Measurements from ENCODE around the gene XKR7. TPM values are rescaled to one million over a fixed set of nuclear protein-coding genes. Genes with fewer than 3 reads are reported as not detected.

Gene XKR7
- total and polyA plus RNA-seq, 2 donors (not counting 1 experiment from before 2014, with no cell fraction given) = 0.05 to 0.12 TPM

GRCh38 chr20:32052090-32052777 lies 84.3 kb downstream of the XKR7 start, which contains the start of gene HCK:
Gene HCK, plus strand, starts transcription at chr20:32052242.
- no peaks in the 10 kb centered on the region for H3K9me3 ChIP-seq (ENCODE audit: control extremely low read depth in 1 of 3, control insufficient read depth in 2 of 3, insufficient read depth in 1 of 3, low read length in 2 of 3)
- DNase-seq (peak; percentile 54), ATAC-seq (ENCODE audit: low read depth) (peak; percentile 44)
- peaks cover 6% of the 10 kb centered on the region for H3K79me2 ChIP-seq (ENCODE audit: control insufficient read depth, insufficient read depth, low read length)
- CTCF ChIA-PET = interaction anchor here (1.2 to 4.5 kb wide), 5 partner anchors 11 to 38 kb away, joined by 3 to 27 read pairs (median 16); no protein-coding TSS in a partner anchor
- peak within 1 kb of the TSS; percentile 87 for H3K9ac ChIP-seq (ENCODE audit: low read length)
- TF ChIP-seq CTCF (IDR thresholded peaks at IDR 0.05) = no peak
- TF ChIP-seq EZH2 (IDR thresholded peaks at IDR 0.05; ENCODE audit: borderline replicate concordance, insufficient read depth, low read depth, low read length, poor library complexity, severe bottlenecking) = no peak
- Mint-ChIP-seq H3K4me1 (peaks cover 45% of the 10 kb centered on the region), H3K4me3 (peak within 1 kb of the TSS; percentile 90), H3K27me3 (no peaks in the 10 kb centered on the region), H3K27ac (peak within 1 kb of the TSS; percentile 90), H3K9me3 (ENCODE audit: insufficient read depth) (no peaks in the 10 kb centered on the region)
- H3K4me1 ChIP-seq (ENCODE audit: control insufficient read depth in 2 of 2, insufficient read depth in 2 of 2, low read length in 2 of 2) = peaks cover 33 to 55% of the 10 kb centered on the region in 2 donors
- intact Hi-C loops (cut with micrococcal nuclease) = loop anchor here (1.0 kb wide), 1 partner anchor 12 kb away; no protein-coding TSS in a partner anchor
- POLR2A ChIA-PET = interaction anchor here (0.6 to 2.5 kb wide), 4 partner anchors 9 to 319 kb away, joined by 3 to 25 read pairs (median 3); no protein-coding TSS in a partner anchor
- peak within 1 kb of the TSS; percentile 35 to 93 (median 77) for H3K4me3 ChIP-seq (ENCODE audit: control extremely low read depth in 1 of 5, extremely low read depth in 1 of 5, insufficient read depth in 1 of 5, low read depth in 2 of 5, low read length in 4 of 5)
- no peaks in the 10 kb centered on the region for H4K20me1 ChIP-seq (ENCODE audit: control insufficient read depth, insufficient read depth, low read length, poor library complexity, severe bottlenecking)
- peak within 1 kb of the TSS; percentile 76 to 82 for H3K27ac ChIP-seq (ENCODE audit: low read length in 2 of 2)
- peak within 1 kb of the TSS; percentile 79 for H2AFZ ChIP-seq (ENCODE audit: insufficient read depth, low read depth, low read length, poor library complexity, severe bottlenecking)
- H3K36me3 ChIP-seq (replicated peaks in 1 of 2; ENCODE audit: control extremely low read depth in 1 of 2, control insufficient read depth in 1 of 2, extremely low read depth in 1 of 2, insufficient read depth in 2 of 2, low read length in 1 of 2) = peaks cover 0 to 5% of the 10 kb centered on the region in 2 experiments
- WGBS (ENCODE audit: insufficient coverage) = under 1% methylated on average over 56 of the region's 58 CpGs
- peaks cover 0 to 3% (median 0%) of the 10 kb centered on the region in 4 experiments for H3K27me3 ChIP-seq (replicated peaks in 1 of 4; ENCODE audit: control extremely low read depth in 1 of 4, control insufficient read depth in 3 of 4, insufficient read depth in 4 of 4, low read length in 3 of 4)
- H3K4me2 ChIP-seq (replicated peaks; ENCODE audit: low read depth, low read length, poor library complexity, severe bottlenecking) = peak within 1 kb of the TSS; percentile 100

Measured in B cell (primary cell).